SK-N-MC (cell line): Measurements from ENCODE around the gene HAPLN3.
"Not testable (repeated sequence)": the region's sequence is repeated elsewhere in the genome, so short reads cannot be mapped to it uniquely, and the experiment has no call there.

Experiments
- EZH2 ChIP-seq: fragments of 200-600 bp; sonication (generic); IDR thresholded peaks from one replicate; pipeline ENCODE4 v1.6.1; 2017; ENCODE audit warnings: antibody characterized with exemption
- FOXP2 ChIP-seq: optimal IDR thresholded peaks from 2 replicates; pipeline ENCODE3; 2011; ENCODE audit warnings: mild to moderate bottlenecking, moderate library complexity; ENCODE audit not compliant: insufficient read depth; ENCODE audit errors: extremely low read length, control extremely low read depth
- POLR2AphosphoS5 ChIP-seq: IDR thresholded peaks from 2 replicates; pipeline ENCODE4 v1.6.1; 2012; ENCODE audit warnings: mild to moderate bottlenecking, low read depth, low read length, borderline replicate concordance

DNA sequence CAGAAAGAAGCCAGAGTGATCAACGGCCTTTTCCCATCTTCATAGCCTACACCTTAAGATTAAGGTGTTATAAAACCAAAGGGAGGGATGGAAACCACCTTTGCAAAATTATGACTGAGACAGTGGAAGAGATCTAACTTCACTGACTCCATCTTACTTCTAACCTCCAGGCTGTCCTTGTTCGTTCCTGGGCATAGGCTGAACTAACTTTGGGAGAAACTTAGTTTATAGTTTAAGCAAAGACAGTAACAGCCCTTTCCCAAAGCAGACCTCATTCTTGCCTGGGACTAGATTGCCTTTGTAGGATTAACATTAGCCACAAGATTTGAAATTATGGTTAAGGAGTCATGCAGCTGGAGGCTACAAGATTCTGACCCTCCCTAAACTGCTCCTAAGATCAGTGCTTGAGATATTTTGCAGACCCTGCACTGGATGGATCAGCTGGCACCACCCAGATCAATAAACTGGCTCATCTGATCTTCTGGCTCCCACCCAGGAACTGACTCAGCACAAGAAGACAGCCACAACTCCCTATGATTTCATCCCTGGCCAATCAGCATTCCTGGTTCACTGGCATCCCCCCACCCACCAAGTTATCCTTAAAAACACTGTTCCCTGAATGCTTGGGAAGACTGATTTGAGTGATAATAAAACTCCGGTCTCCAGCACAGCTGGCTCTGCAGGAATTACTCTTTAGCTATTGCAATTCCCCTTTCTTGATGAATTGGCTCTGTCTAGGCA, 34.2 kb upstream of the HAPLN3 start:
- not testable (repeated sequence) for TF ChIP-seq POLR2AphosphoS5, EZH2, FOXP2
